ENCODE data around the gene IFI27.

GRCh38 chr14:94122438-94122837 lies 11.9 kb downstream of the IFI27 start:
- TF ChIP-seq EZH2phosphoT487 (IDR thresholded peaks at IDR 0.05; ENCODE audit: low read depth, severe bottlenecking, unreplicated experiment) (no peak), CTCF (IDR thresholded peaks at IDR 0.05; ENCODE audit: poor library complexity) (no peak), EZH2 (IDR thresholded peaks at IDR 0.05; ENCODE audit: borderline replicate concordance) (no peak)

Measured in hepatocyte (in vitro differentiated cells).